OCI-LY3 (cell line): ENCODE results near the gene PRPF6.

Source experiments
- EZH2phosphoT487 ChIP-seq: fragments of 200-600 bp; shearing (Covaris generic); IDR thresholded peaks from 2 replicates; pipeline ENCODE4 v1.6.1; 2018; ENCODE audit warnings: antibody characterized with exemption, mixed run types, low read depth
- TF ChIP-seq, protein P1 (sequence below): fragments of 200-600, 300-600 bp; sonication (generic); IDR thresholded peaks from 2 replicates; pipeline ENCODE4 v1.5.1; 2014; ENCODE audit warnings: antibody characterized with exemption, low read length, low read depth

DNA sequence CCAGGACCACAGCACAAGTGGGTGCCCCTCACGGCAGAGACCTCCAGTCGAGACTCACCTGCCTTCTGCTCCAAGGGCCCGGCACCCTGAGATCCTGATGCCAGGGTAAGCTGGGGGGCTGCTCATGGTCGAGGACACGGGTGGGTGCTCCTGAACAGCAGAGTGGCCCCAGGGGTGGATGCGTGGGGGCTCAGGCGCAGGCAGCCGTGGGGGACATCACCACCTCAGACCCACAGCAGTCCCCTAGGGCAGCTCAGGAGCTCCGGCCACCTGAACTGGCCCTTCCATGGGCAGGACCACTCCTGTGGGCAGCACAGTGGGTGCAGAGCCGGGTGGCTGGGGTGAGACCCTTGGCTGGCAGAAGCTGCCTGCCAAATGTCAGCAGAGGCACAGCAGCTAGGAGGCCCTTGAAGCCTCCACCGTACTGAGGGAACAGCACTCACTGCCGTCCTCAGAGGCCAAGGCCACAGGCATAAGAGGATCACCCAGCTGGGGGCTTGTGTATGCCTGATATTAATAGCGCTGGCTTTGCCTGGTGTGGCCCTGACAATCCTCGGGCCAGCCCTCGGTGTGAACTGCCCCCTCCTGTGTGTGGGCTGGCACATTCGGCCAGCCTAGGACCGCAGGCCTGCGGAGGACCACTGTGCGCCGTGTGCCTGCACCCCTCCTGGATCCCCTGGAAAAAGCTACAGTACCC, 30.1 kb upstream of the PRPF6 start:
- TF ChIP-seq, protein P1, sequence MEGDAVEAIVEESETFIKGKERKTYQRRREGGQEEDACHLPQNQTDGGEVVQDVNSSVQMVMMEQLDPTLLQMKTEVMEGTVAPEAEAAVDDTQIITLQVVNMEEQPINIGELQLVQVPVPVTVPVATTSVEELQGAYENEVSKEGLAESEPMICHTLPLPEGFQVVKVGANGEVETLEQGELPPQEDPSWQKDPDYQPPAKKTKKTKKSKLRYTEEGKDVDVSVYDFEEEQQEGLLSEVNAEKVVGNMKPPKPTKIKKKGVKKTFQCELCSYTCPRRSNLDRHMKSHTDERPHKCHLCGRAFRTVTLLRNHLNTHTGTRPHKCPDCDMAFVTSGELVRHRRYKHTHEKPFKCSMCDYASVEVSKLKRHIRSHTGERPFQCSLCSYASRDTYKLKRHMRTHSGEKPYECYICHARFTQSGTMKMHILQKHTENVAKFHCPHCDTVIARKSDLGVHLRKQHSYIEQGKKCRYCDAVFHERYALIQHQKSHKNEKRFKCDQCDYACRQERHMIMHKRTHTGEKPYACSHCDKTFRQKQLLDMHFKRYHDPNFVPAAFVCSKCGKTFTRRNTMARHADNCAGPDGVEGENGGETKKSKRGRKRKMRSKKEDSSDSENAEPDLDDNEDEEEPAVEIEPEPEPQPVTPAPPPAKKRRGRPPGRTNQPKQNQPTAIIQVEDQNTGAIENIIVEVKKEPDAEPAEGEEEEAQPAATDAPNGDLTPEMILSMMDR = no peak
- no peak for TF ChIP-seq EZH2phosphoT487
